ENCODE data around the gene SAV1.

The SAV1 gene

GRCh38 chr14:50619569-50620141, 48.5 kb downstream of the SAV1 start:
- H3F3A ChIP-seq (ENCODE audit: insufficient read depth, low read length), result no peaks in the 10 kb centered on the region
- no peaks in the 10 kb centered on the region for H3K9me3 ChIP-seq (ENCODE audit: low read length)
- H3K4me2 ChIP-seq (ENCODE audit: low read length), result no peak overlapping the region
- no peak overlapping the region for H3K9ac ChIP-seq (ENCODE audit: low read length)
- H2AFZ ChIP-seq (ENCODE audit: low read length), result no peak overlapping the region
- TF ChIP-seq CTCF (IDR thresholded peaks at IDR 0.05; ENCODE audit: low read length) (peak; percentile 79), EZH2 (IDR thresholded peaks at IDR 0.05; ENCODE audit: borderline replicate concordance, low read length) (no peak)
- no peaks in the 10 kb centered on the region for H4K20me1 ChIP-seq (ENCODE audit: insufficient read depth, low read length)
- H3K27me3 ChIP-seq (ENCODE audit: insufficient read depth, low read length), result no peaks in the 10 kb centered on the region
- H3K36me3 ChIP-seq (ENCODE audit: insufficient read depth, low read length), result no peaks in the 10 kb centered on the region
- no peaks in the 10 kb centered on the region for H3K9me2 ChIP-seq (ENCODE audit: low read depth, low read length)
- H3K4me3 ChIP-seq (ENCODE audit: low read depth, low read length, poor library complexity, severe bottlenecking), result no peak overlapping the region
- no peaks in the 10 kb centered on the region for H3K79me2 ChIP-seq (ENCODE audit: insufficient read depth, low read length)
- H3K4me1 ChIP-seq (ENCODE audit: insufficient read depth, low read length, severe bottlenecking), result peaks cover 7% of the 10 kb centered on the region
- H3K27ac ChIP-seq (ENCODE audit: low read depth, low read length, poor library complexity, severe bottlenecking), result no peak overlapping the region

- no peak overlapping the region for H3K27ac ChIP-seq (ENCODE audit: low read depth, low read length, poor library complexity, severe bottlenecking)
- no peak overlapping the region for H3K4me3 ChIP-seq (ENCODE audit: low read depth, low read length, poor library complexity, severe bottlenecking)
- H4K20me1 ChIP-seq (ENCODE audit: insufficient read depth, low read length), result no peaks in the 10 kb centered on the region
- no peak overlapping the region for H3K9ac ChIP-seq (ENCODE audit: low read length)
- H3K79me2 ChIP-seq (ENCODE audit: insufficient read depth, low read length), result no peaks in the 10 kb centered on the region
- no peaks in the 10 kb centered on the region for H3F3A ChIP-seq (ENCODE audit: insufficient read depth, low read length)
- no peaks in the 10 kb centered on the region for H3K9me3 ChIP-seq (ENCODE audit: low read length)
- TF ChIP-seq CTCF (IDR thresholded peaks at IDR 0.05; ENCODE audit: low read length) (no peak), EZH2 (IDR thresholded peaks at IDR 0.05; ENCODE audit: borderline replicate concordance, low read length) (no peak)
- no peak overlapping the region for H2AFZ ChIP-seq (ENCODE audit: low read length)
- no peaks in the 10 kb centered on the region for H3K9me2 ChIP-seq (ENCODE audit: low read depth, low read length)
- H3K36me3 ChIP-seq (ENCODE audit: insufficient read depth, low read length), result no peaks in the 10 kb centered on the region
- no peaks in the 10 kb centered on the region for H3K27me3 ChIP-seq (ENCODE audit: insufficient read depth, low read length)
- H3K4me2 ChIP-seq (ENCODE audit: low read length), result no peak overlapping the region
- H3K4me1 ChIP-seq (ENCODE audit: insufficient read depth, low read length, severe bottlenecking), result peaks cover 6% of the 10 kb centered on the region
Measured at GRCh38 chr14:50616275-50616674, 51.8 kb downstream of the SAV1 start.

- Histone ChIP-seq H3K4me1 (ENCODE audit: insufficient read depth, low read length, severe bottlenecking) (no peaks in the 10 kb centered on the region), H3K9me3 (ENCODE audit: low read length) (no peaks in the 10 kb centered on the region), H3K36me3 (ENCODE audit: insufficient read depth, low read length) (no peaks in the 10 kb centered on the region), H3K4me3 (ENCODE audit: low read depth, low read length, poor library complexity, severe bottlenecking) (no peak overlapping the region), H3K9ac (ENCODE audit: low read length) (no peak overlapping the region), H3F3A (ENCODE audit: insufficient read depth, low read length) (no peaks in the 10 kb centered on the region), H3K79me2 (ENCODE audit: insufficient read depth, low read length) (no peaks in the 10 kb centered on the region), H2AFZ (ENCODE audit: low read length) (no peak overlapping the region), H3K9me2 (ENCODE audit: low read depth, low read length) (no peaks in the 10 kb centered on the region), H3K4me2 (ENCODE audit: low read length) (no peak overlapping the region), H4K20me1 (ENCODE audit: insufficient read depth, low read length) (no peaks in the 10 kb centered on the region), H3K27ac (ENCODE audit: low read depth, low read length, poor library complexity, severe bottlenecking) (no peak overlapping the region), H3K27me3 (ENCODE audit: insufficient read depth, low read length) (no peaks in the 10 kb centered on the region)
- TF ChIP-seq EZH2 (IDR thresholded peaks at IDR 0.05; ENCODE audit: borderline replicate concordance, low read length) (no peak), CTCF (IDR thresholded peaks at IDR 0.05; ENCODE audit: low read length) (no peak)
Measured at GRCh38 chr14:50615552-50615951, 52.6 kb downstream of the SAV1 start.
